HepG2 (cell line): ENCODE measurements around the gene TBCD. TPM values are rescaled to one million over a fixed set of nuclear protein-coding genes. Genes with fewer than 3 reads are reported as not detected.

Experiments
- ATAC-seq: fragments of 200-7000 bp; cut with Tn5 transposase; 3 replicates; pipeline ENCODE4 v1.9.1; 2020; ENCODE audit warnings: mild to moderate bottlenecking, moderate library complexity
- BruUV-seq: library from RNA; stranded (reverse); fragments of 400-500 nt; replicated peaks from 2 replicates; lab custom pipeline; 2021; lab: Mats Ljungman, UMichigan
- CTCF ChIA-PET: fragments of 300-600 bp; formaldehyde crosslinking; extraction: SDS; loops from one replicate; lab custom pipeline; 2021; ENCODE audit warnings: low total read pairs, inconsistent platforms, low intra/inter-chr PET ratio; lab: Yijun Ruan, JAX
- POLR2A ChIA-PET: fragments of 350-600 bp; sonication (Branson Sonifier 250); formaldehyde crosslinking; loops from one replicate; lab custom pipeline; 2020; ENCODE audit warnings: antibody characterized with exemption, inconsistent platforms; lab: Yijun Ruan, JAX
- DNase-seq: peaks from one replicate; pipeline ENCODE4 v3.0.0-alpha.2; 2015; ENCODE audit warnings: low spot score
- FAIRE-seq: peaks from 3 replicates; lab custom pipeline; 2011; peaks lifted over from hg19 to GRCh38; lab: Jason Lieb, UNC
- H2AFZ ChIP-seq: one replicate; pipeline ENCODE4 v1.6.1; 2011; ENCODE audit warnings: low read length, inconsistent platforms
- H3K27ac ChIP-seq: fragments of 300-600 bp; 3 replicates; pipeline ENCODE4 v1.8.0; 2011; ENCODE audit warnings: mixed run types, mild to moderate bottlenecking, mixed read lengths, low read length, inconsistent platforms; ENCODE audit not compliant: insufficient read depth; ENCODE audit errors: extremely low read length
- H3K27me3 ChIP-seq, 2 experiments: fragments of 200-600 bp in 1 of 2; 2 replicates in 1 of 2; 3 replicates in 1 of 2; pipeline versions ENCODE4 v1.6.0 to v1.8.0; 2011; ENCODE audit warnings: low read length in 2 of 2, mild to moderate bottlenecking in 2 of 2, moderate library complexity in 2 of 2, inconsistent platforms in 1 of 2; ENCODE audit not compliant: insufficient read depth in 2 of 2, control insufficient read depth in 1 of 2
- H3K36me3 ChIP-seq, 2 experiments: fragments of 200-600 bp in 1 of 2; replicated peaks in 1 of 2; 2 replicates in 1 of 2; 3 replicates in 1 of 2; pipeline versions ENCODE4 v1.5.1 to v1.8.0; 2011; ENCODE audit warnings: low read length in 2 of 2, inconsistent platforms in 1 of 2; ENCODE audit not compliant: insufficient read depth in 2 of 2, control insufficient read depth in 1 of 2
- H3K4me1 ChIP-seq: 2 replicates; pipeline ENCODE4 v1.5.1; 2012; ENCODE audit warnings: low read length, inconsistent platforms; ENCODE audit not compliant: insufficient read depth
- H3K4me2 ChIP-seq: 2 replicates; pipeline ENCODE4 v1.6.0; 2011; ENCODE audit warnings: low read depth, low read length, inconsistent platforms
- H3K4me3 ChIP-seq, 3 experiments: fragments of 200-600 bp in 1 of 3; sonication (generic), shearing (Covaris generic) in 1 of 3; replicated peaks in 1 of 3; 2 replicates each; pipeline ENCODE4 v1.5.1; 2011 to 2016; ENCODE audit warnings: low read length in 3 of 3, inconsistent platforms in 2 of 3, low read depth in 2 of 3, mild to moderate bottlenecking in 2 of 3, control low read depth in 1 of 3, mixed read lengths in 1 of 3; ENCODE audit not compliant: insufficient read depth in 1 of 3
- H3K79me2 ChIP-seq: one replicate; pipeline ENCODE4 v1.6.1; 2011; ENCODE audit warnings: low read length, inconsistent platforms; ENCODE audit not compliant: insufficient read depth
- H3K9ac ChIP-seq: 2 replicates; pipeline ENCODE4 v1.6.0; 2011; ENCODE audit warnings: mild to moderate bottlenecking, low read depth, low read length, inconsistent platforms; ENCODE audit not compliant: insufficient read depth
- H3K9me3 ChIP-seq: 2 replicates; pipeline ENCODE4 v1.5.1; 2012; ENCODE audit warnings: mild to moderate bottlenecking, low read length
- H4K20me1 ChIP-seq: 2 replicates; pipeline ENCODE4 v1.6.0; 2011; ENCODE audit warnings: inconsistent platforms, mild to moderate bottlenecking, low read length, moderate library complexity; ENCODE audit not compliant: insufficient read depth
- BRD4 ChIP-seq: sonication (generic); formaldehyde crosslinking; IDR thresholded peaks from 2 replicates; pipeline ENCODE4 v1.4.0; 2020; ENCODE audit warnings: missing genetic modification reagents
- CBX5 ChIP-seq: sonication (generic); formaldehyde crosslinking; IDR thresholded peaks from 2 replicates; pipeline ENCODE4 v1.4.0; 2020; ENCODE audit warnings: missing genetic modification reagents, borderline replicate concordance
- CTCF ChIP-seq: sonication (generic); formaldehyde crosslinking; IDR thresholded peaks from 2 replicates; pipeline ENCODE4 v1.5.0; 2020; ENCODE audit warnings: mild to moderate bottlenecking, missing genetic modification reagents, moderate library complexity
- DMAP1 ChIP-seq: IDR thresholded peaks from 2 replicates; pipeline ENCODE4 v1.6.1; 2016
- JARID2 ChIP-seq: sonication (generic); formaldehyde crosslinking; IDR thresholded peaks from 2 replicates; pipeline ENCODE4 v1.8.1; 2023; ENCODE audit warnings: missing genetic modification reagents, inconsistent platforms; ENCODE audit not compliant: insufficient replicate concordance
- MBD4 ChIP-seq: IDR thresholded peaks from 2 replicates; pipeline ENCODE4 v1.6.1; 2012; ENCODE audit warnings: low read length, inconsistent platforms, borderline replicate concordance
- SNRNP70 ChIP-seq: fragments of 200-400 bp; formaldehyde crosslinking; IDR thresholded peaks from 2 replicates; pipeline ENCODE4 v1.6.1; 2017; ENCODE audit warnings: mild to moderate bottlenecking, low read depth, low read length, moderate library complexity
- ZBTB4 ChIP-seq: sonication (generic); formaldehyde crosslinking; IDR thresholded peaks from 2 replicates; pipeline ENCODE4 v1.4.0; 2020; ENCODE audit warnings: missing genetic modification reagents, mild to moderate bottlenecking, borderline replicate concordance
- ZNF792 ChIP-seq: IDR thresholded peaks from 2 replicates; pipeline ENCODE4 v1.6.1; 2016
- WGBS: methylation state at CpG from one replicate; pipeline ENCODE4 v1.1.6; 2017; ENCODE audit warnings: low lambda C conversion rate; 5-methylcytosine and 5-hydroxymethylcytosine counted together
- in situ Hi-C: cut with HindIII; loops from 2 replicates; pipeline ENCODE4 v1.10.0; 2017; ENCODE audit warnings: low pct_unique_long_range_greater_than_20kb; ENCODE audit not compliant: extremely low pct_ligation_motif_present
- intact Hi-C: fragments of 100-400 bp; cut with micrococcal nuclease; formaldehyde crosslinking; loops from one replicate; pipeline ENCODE4 v1.10.0; 2022; ENCODE audit not compliant: unreplicated experiment
- polyA plus RNA-seq, 8 experiments: library from polyadenylated mRNA; depleted of rRNA in 3 of 8; stranded (reverse) in 7 of 8; unstranded in 1 of 8; fragments of >200 nt; fragmentation: Illumina TruSeq in 4 of 8; extraction: Trizol in 4 of 8; gene quantifications; 2 replicates each; pipeline versions ENCODE4 v1.2.1 to v1.2.3, GENCODE V29; 2011 to 2016; ENCODE audit warnings: low read depth in 4 of 8, missing spikeins in 1 of 8, mixed read lengths in 1 of 8; ENCODE audit not compliant: insufficient read depth in 1 of 8
- total RNA-seq, 5 experiments: library from RNA; depleted of rRNA; stranded (reverse); fragments of >200 nt; fragmentation: Illumina TruSeq; extraction: Trizol; gene quantifications; 2 replicates each; pipeline ENCODE4 v1.2.3, GENCODE V29; 2016; ENCODE audit warnings: low read depth in 1 of 5
- TF ChIP-seq, protein P1 (sequence below): sonication (generic); formaldehyde crosslinking; IDR thresholded peaks from 2 replicates; pipeline ENCODE4 v1.4.0; 2020; ENCODE audit warnings: missing genetic modification reagents
- TF ChIP-seq, protein P2 (sequence below): sonication (generic); formaldehyde crosslinking; IDR thresholded peaks from 2 replicates; pipeline ENCODE4 v1.5.1; 2020; ENCODE audit warnings: mild to moderate bottlenecking, missing genetic modification reagents, moderate library complexity
- TF ChIP-seq, protein P3 (sequence below): IDR thresholded peaks from 2 replicates; pipeline ENCODE4 v1.6.1; 2012; ENCODE audit warnings: inconsistent platforms

TBCD gene
- total and polyA plus RNA-seq, 2 of the 13 experiments (the other 11 are each of a cell fraction or from before 2014, with no cell fraction given) = 33.9 to 54.8 TPM

DNA sequence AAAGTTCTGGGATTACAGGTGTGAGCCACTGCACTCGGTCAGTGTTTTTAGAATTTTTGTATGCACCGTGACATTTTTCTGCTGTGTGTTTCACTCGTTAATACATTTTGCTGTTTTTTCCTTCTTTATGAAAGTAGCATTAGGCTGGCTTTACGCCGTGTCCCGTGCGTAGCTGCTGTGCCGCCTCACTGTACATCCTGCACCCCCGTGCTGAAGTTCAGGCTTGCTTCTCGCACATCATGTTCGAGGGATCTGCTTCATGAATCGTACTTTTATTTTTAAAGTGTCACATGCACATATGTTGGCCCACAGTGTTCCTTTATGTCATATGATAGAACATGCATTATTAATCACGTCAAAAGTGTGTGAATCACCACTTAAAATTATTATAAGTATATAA, 172.3 kb downstream of the TBCD start (continued):
- TF ChIP-seq, protein P1, sequence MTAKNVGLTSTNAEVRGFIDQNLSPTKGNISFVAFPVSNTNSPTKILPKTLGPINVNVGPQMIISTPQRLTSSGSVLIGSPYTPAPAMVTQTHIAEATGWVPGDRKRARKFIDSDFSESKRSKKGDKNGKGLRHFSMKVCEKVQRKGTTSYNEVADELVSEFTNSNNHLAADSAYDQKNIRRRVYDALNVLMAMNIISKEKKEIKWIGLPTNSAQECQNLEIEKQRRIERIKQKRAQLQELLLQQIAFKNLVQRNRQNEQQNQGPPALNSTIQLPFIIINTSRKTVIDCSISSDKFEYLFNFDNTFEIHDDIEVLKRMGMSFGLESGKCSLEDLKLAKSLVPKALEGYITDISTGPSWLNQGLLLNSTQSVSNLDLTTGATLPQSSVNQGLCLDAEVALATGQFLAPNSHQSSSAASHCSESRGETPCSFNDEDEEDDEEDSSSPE = no peak
- TF ChIP-seq, all 625 proteins: peak for 0

GRCh38 chr17:82924812-82925211, 172.9 kb downstream of the TBCD start:
- no TSS peak for BruUV-seq
- DNase-seq (peak; percentile 27), FAIRE-seq (no peak), ATAC-seq (peak; percentile 12; the same call in 1 of the 3 replicates)
- Histone ChIP-seq H3K9ac (no peak overlapping the region), H3K27me3 (no peaks in the 10 kb centered on the region), H3K27ac (no peak overlapping the region), H4K20me1 (no peaks in the 10 kb centered on the region), H3K4me3 (no peak overlapping the region), H2AFZ (no peak overlapping the region), H3K79me2 (no peaks in the 10 kb centered on the region), H3K4me1 (peaks cover 12% of the 10 kb centered on the region), H3K9me3 (no peaks in the 10 kb centered on the region), H3K4me2 (no peak overlapping the region), H3K36me3 (peaks cover 31 to 41% of the 10 kb centered on the region in 2 experiments; a peak in 4 of 5 replicates)
- in situ Hi-C loops = loop anchor here (5.0 kb wide), 1 partner anchor 143 kb away; no protein-coding TSS in a partner anchor
- WGBS = 89% methylated on average over 19 of the region's 19 CpGs
- intact Hi-C loops = no loop called here
- CTCF ChIA-PET = interaction anchor here (1.0 kb wide), 1 partner anchor 143 kb away, joined by 4 read pairs; no protein-coding TSS in a partner anchor
- POLR2A ChIA-PET = no interaction called here
- TF ChIP-seq ZNF792 (CRISPR knock-in tag) (no peak), CBX5 (CRISPR knock-in tag) (no peak), ZBTB4 (CRISPR knock-in tag) (peak; percentile 39; the same call in 1 of the 2 replicates), JARID2 (CRISPR knock-in tag) (no peak), DMAP1 (CRISPR knock-in tag) (no peak), MBD4 (no peak), CTCF (CRISPR knock-in tag) (peak; percentile 39), BRD4 (CRISPR knock-in tag) (no peak), SNRNP70 (no peak)
- TF ChIP-seq, protein P2, sequence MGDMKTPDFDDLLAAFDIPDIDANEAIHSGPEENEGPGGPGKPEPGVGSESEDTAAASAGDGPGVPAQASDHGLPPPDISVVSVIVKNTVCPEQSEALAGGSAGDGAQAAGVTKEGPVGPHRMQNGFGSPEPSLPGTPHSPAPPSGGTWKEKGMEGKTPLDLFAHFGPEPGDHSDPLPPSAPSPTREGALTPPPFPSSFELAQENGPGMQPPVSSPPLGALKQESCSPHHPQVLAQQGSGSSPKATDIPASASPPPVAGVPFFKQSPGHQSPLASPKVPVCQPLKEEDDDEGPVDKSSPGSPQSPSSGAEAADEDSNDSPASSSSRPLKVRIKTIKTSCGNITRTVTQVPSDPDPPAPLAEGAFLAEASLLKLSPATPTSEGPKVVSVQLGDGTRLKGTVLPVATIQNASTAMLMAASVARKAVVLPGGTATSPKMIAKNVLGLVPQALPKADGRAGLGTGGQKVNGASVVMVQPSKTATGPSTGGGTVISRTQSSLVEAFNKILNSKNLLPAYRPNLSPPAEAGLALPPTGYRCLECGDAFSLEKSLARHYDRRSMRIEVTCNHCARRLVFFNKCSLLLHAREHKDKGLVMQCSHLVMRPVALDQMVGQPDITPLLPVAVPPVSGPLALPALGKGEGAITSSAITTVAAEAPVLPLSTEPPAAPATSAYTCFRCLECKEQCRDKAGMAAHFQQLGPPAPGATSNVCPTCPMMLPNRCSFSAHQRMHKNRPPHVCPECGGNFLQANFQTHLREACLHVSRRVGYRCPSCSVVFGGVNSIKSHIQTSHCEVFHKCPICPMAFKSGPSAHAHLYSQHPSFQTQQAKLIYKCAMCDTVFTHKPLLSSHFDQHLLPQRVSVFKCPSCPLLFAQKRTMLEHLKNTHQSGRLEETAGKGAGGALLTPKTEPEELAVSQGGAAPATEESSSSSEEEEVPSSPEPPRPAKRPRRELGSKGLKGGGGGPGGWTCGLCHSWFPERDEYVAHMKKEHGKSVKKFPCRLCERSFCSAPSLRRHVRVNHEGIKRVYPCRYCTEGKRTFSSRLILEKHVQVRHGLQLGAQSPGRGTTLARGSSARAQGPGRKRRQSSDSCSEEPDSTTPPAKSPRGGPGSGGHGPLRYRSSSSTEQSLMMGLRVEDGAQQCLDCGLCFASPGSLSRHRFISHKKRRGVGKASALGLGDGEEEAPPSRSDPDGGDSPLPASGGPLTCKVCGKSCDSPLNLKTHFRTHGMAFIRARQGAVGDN = peak; percentile 62
- TF ChIP-seq, protein P3, sequence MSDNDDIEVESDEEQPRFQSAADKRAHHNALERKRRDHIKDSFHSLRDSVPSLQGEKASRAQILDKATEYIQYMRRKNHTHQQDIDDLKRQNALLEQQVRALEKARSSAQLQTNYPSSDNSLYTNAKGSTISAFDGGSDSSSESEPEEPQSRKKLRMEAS = no peak
